Measurements from ENCODE around the gene NDUFV3.
"Not testable (repeated sequence)": the region's sequence is repeated elsewhere in the genome, so short reads cannot be mapped to it uniquely, and the experiment has no call there.

The NDUFV3 gene

GRCh38 chr21:42936360-42936759 lies 43.3 kb downstream of the NDUFV3 start:
- H3K27ac ChIP-seq (replicated peaks; ENCODE audit: low read length); H3K4me2 ChIP-seq (ENCODE audit: insufficient read depth, low read length, poor library complexity, severe bottlenecking); H3K4me3 ChIP-seq (ENCODE audit: low read length in 2 of 2); H3K18ac ChIP-seq (ENCODE audit: low read length); H2AK5ac ChIP-seq (ENCODE audit: low read depth, low read length); H2BK15ac ChIP-seq (ENCODE audit: low read length); H4K91ac ChIP-seq (ENCODE audit: low read depth, low read length, poor library complexity); H4K8ac ChIP-seq (ENCODE audit: low read depth, low read length); H3K23ac ChIP-seq (ENCODE audit: low read depth, low read length, poor library complexity); H3K27me3 ChIP-seq (ENCODE audit: control insufficient read depth in 3 of 3, insufficient read depth in 3 of 3, low read depth in 1 of 3, low read length in 3 of 3); H3K14ac ChIP-seq (ENCODE audit: low read length); DNase-seq (ENCODE audit: low spot score); H2AFZ ChIP-seq (ENCODE audit: low read length); H3K4me1 ChIP-seq (ENCODE audit: control insufficient read depth in 2 of 2, insufficient read depth in 1 of 2, low read depth in 1 of 2, low read length in 2 of 2); H3K36me3 ChIP-seq (replicated peaks in 1 of 2; ENCODE audit: control insufficient read depth in 2 of 2, insufficient read depth in 2 of 2, low read length in 2 of 2); H3K79me1 ChIP-seq (ENCODE audit: low read depth, low read length); H2BK12ac ChIP-seq (ENCODE audit: low read length); H3K9me3 ChIP-seq (replicated peaks in 1 of 2; ENCODE audit: control insufficient read depth in 2 of 2, insufficient read depth in 1 of 2, low read depth in 1 of 2, low read length in 2 of 2); H3K4ac ChIP-seq (ENCODE audit: low read length); H2BK120ac ChIP-seq (ENCODE audit: low read depth, low read length); H3K9ac ChIP-seq (ENCODE audit: low read depth, low read length, poor library complexity); H2BK5ac ChIP-seq (ENCODE audit: low read length): not testable (repeated sequence)
- no CpG with 5 or more reads among the region's 5 CpGs for WGBS, 2 donors (ENCODE audit: extremely low coverage in 2 of 2, insufficient read length in 2 of 2, insufficient replicate concordance in 1 of 2)

- not testable (repeated sequence) for H2BK5ac ChIP-seq (ENCODE audit: low read length); H3K4me2 ChIP-seq (ENCODE audit: insufficient read depth, low read length, poor library complexity, severe bottlenecking); H3K4me3 ChIP-seq (ENCODE audit: low read length in 2 of 2); H4K8ac ChIP-seq (ENCODE audit: low read depth, low read length); H3K27ac ChIP-seq (replicated peaks; ENCODE audit: low read length); H2BK15ac ChIP-seq (ENCODE audit: low read length); H4K91ac ChIP-seq (ENCODE audit: low read depth, low read length, poor library complexity); H3K4ac ChIP-seq (ENCODE audit: low read length); DNase-seq (ENCODE audit: low spot score); H3K79me1 ChIP-seq (ENCODE audit: low read depth, low read length); H3K36me3 ChIP-seq (replicated peaks in 1 of 2; ENCODE audit: control insufficient read depth in 2 of 2, insufficient read depth in 2 of 2, low read length in 2 of 2); H2BK120ac ChIP-seq (ENCODE audit: low read depth, low read length); H3K23ac ChIP-seq (ENCODE audit: low read depth, low read length, poor library complexity); H2BK12ac ChIP-seq (ENCODE audit: low read length); H3K9ac ChIP-seq (ENCODE audit: low read depth, low read length, poor library complexity); H3K27me3 ChIP-seq (ENCODE audit: control insufficient read depth in 3 of 3, insufficient read depth in 3 of 3, low read depth in 1 of 3, low read length in 3 of 3); H3K14ac ChIP-seq (ENCODE audit: low read length); H3K18ac ChIP-seq (ENCODE audit: low read length); H3K4me1 ChIP-seq (ENCODE audit: control insufficient read depth in 2 of 2, insufficient read depth in 1 of 2, low read depth in 1 of 2, low read length in 2 of 2); H2AFZ ChIP-seq (ENCODE audit: low read length); H2AK5ac ChIP-seq (ENCODE audit: low read depth, low read length); H3K9me3 ChIP-seq (replicated peaks in 1 of 2; ENCODE audit: control insufficient read depth in 2 of 2, insufficient read depth in 1 of 2, low read depth in 1 of 2, low read length in 2 of 2)
- WGBS, 2 donors (ENCODE audit: extremely low coverage in 2 of 2, insufficient read length in 2 of 2, insufficient replicate concordance in 1 of 2): no CpG with 5 or more reads among the region's 16 CpGs
These were observed 44.2 kb downstream of the NDUFV3 start for GRCh38 chr21:42937034-42937940.

- no peaks in the 10 kb centered on the region for H3K36me3 ChIP-seq (replicated peaks in 1 of 2; ENCODE audit: control insufficient read depth in 2 of 2, insufficient read depth in 2 of 2, low read length in 2 of 2)
- no peaks in the 10 kb centered on the region for H3K27me3 ChIP-seq (ENCODE audit: control insufficient read depth in 3 of 3, insufficient read depth in 3 of 3, low read depth in 1 of 3, low read length in 3 of 3)
- H3K14ac ChIP-seq (ENCODE audit: low read length): no peak overlapping the region
- H4K91ac ChIP-seq (ENCODE audit: low read depth, low read length, poor library complexity): no peak overlapping the region
- no peaks in the 10 kb centered on the region for H3K9me3 ChIP-seq (replicated peaks in 1 of 2; ENCODE audit: control insufficient read depth in 2 of 2, insufficient read depth in 1 of 2, low read depth in 1 of 2, low read length in 2 of 2)
- WGBS, 2 donors (ENCODE audit: extremely low coverage in 2 of 2, insufficient read length in 2 of 2, insufficient replicate concordance in 1 of 2): no CpG with 5 or more reads among the region's 21 CpGs
- no peaks in the 10 kb centered on the region for H3K4me1 ChIP-seq (ENCODE audit: control insufficient read depth in 2 of 2, insufficient read depth in 1 of 2, low read depth in 1 of 2, low read length in 2 of 2)
- H3K79me1 ChIP-seq (ENCODE audit: low read depth, low read length): no peaks in the 10 kb centered on the region
- H3K18ac ChIP-seq (ENCODE audit: low read length): no peak overlapping the region
- H2BK5ac ChIP-seq (ENCODE audit: low read length): no peak overlapping the region
- no peak overlapping the region for H3K23ac ChIP-seq (ENCODE audit: low read depth, low read length, poor library complexity)
- H4K8ac ChIP-seq (ENCODE audit: low read depth, low read length): no peak overlapping the region
- no peak overlapping the region for H3K4me2 ChIP-seq (ENCODE audit: insufficient read depth, low read length, poor library complexity, severe bottlenecking)
- no peak for DNase-seq (ENCODE audit: low spot score)
- H2BK15ac ChIP-seq (ENCODE audit: low read length): no peak overlapping the region
- H3K4ac ChIP-seq (ENCODE audit: low read length): no peak overlapping the region
- H3K9ac ChIP-seq (ENCODE audit: low read depth, low read length, poor library complexity): no peak overlapping the region
- no peak overlapping the region for H3K27ac ChIP-seq (replicated peaks; ENCODE audit: low read length)
- H2BK12ac ChIP-seq (ENCODE audit: low read length): no peak overlapping the region
- no peak overlapping the region for H2BK120ac ChIP-seq (ENCODE audit: low read depth, low read length)
- no peak overlapping the region for H3K4me3 ChIP-seq (ENCODE audit: low read length in 2 of 2)
- H2AFZ ChIP-seq (ENCODE audit: low read length): no peak overlapping the region
- no peak overlapping the region for H2AK5ac ChIP-seq (ENCODE audit: low read depth, low read length)
These were observed 45.0 kb downstream of the NDUFV3 start for GRCh38 chr21:42937960-42938605.

GRCh38 chr21:42938606-42938995 lies 45.5 kb downstream of the NDUFV3 start:
- not testable (repeated sequence) for H3K4me1 ChIP-seq (ENCODE audit: control insufficient read depth in 2 of 2, insufficient read depth in 1 of 2, low read depth in 1 of 2, low read length in 2 of 2); DNase-seq (ENCODE audit: low spot score); H4K8ac ChIP-seq (ENCODE audit: low read depth, low read length); H3K9ac ChIP-seq (ENCODE audit: low read depth, low read length, poor library complexity); H2AFZ ChIP-seq (ENCODE audit: low read length); H3K4me2 ChIP-seq (ENCODE audit: insufficient read depth, low read length, poor library complexity, severe bottlenecking); H2AK5ac ChIP-seq (ENCODE audit: low read depth, low read length); H3K79me1 ChIP-seq (ENCODE audit: low read depth, low read length); H3K18ac ChIP-seq (ENCODE audit: low read length); H3K23ac ChIP-seq (ENCODE audit: low read depth, low read length, poor library complexity); H3K4me3 ChIP-seq (ENCODE audit: low read length in 2 of 2); H3K27me3 ChIP-seq (ENCODE audit: control insufficient read depth in 3 of 3, insufficient read depth in 3 of 3, low read depth in 1 of 3, low read length in 3 of 3); H2BK120ac ChIP-seq (ENCODE audit: low read depth, low read length); H3K27ac ChIP-seq (replicated peaks; ENCODE audit: low read length); H2BK5ac ChIP-seq (ENCODE audit: low read length); H2BK12ac ChIP-seq (ENCODE audit: low read length); H3K14ac ChIP-seq (ENCODE audit: low read length); H3K9me3 ChIP-seq (replicated peaks in 1 of 2; ENCODE audit: control insufficient read depth in 2 of 2, insufficient read depth in 1 of 2, low read depth in 1 of 2, low read length in 2 of 2); H3K36me3 ChIP-seq (replicated peaks in 1 of 2; ENCODE audit: control insufficient read depth in 2 of 2, insufficient read depth in 2 of 2, low read length in 2 of 2); H2BK15ac ChIP-seq (ENCODE audit: low read length); H3K4ac ChIP-seq (ENCODE audit: low read length); H4K91ac ChIP-seq (ENCODE audit: low read depth, low read length, poor library complexity)
- no CpG with 5 or more reads among the region's 6 CpGs for WGBS, 2 donors (ENCODE audit: extremely low coverage in 2 of 2, insufficient read length in 2 of 2, insufficient replicate concordance in 1 of 2)
